Rectal smooth muscle tissue (tissue), 1 donor: ENCODE results near the gene TMEM184B.

Experiments
- H3K27ac ChIP-seq: one replicate; pipeline ENCODE4 v1.7.0; 2013; ENCODE audit warnings: low read depth, low read length, inconsistent platforms
- H3K27me3 ChIP-seq: one replicate; pipeline ENCODE4 v1.7.0; 2013; ENCODE audit warnings: low read length; ENCODE audit not compliant: control insufficient read depth, insufficient read depth
- H3K36me3 ChIP-seq: one replicate; pipeline ENCODE4 v1.7.0; 2013; ENCODE audit warnings: low read length; ENCODE audit not compliant: control insufficient read depth, insufficient read depth
- H3K4me1 ChIP-seq: one replicate; pipeline ENCODE4 v1.7.0; 2013; ENCODE audit warnings: low read length; ENCODE audit not compliant: control insufficient read depth, insufficient read depth
- H3K4me3 ChIP-seq: one replicate; pipeline ENCODE4 v1.7.0; 2013; ENCODE audit warnings: low read length
- H3K9ac ChIP-seq: one replicate; pipeline ENCODE4 v1.7.0; 2013; ENCODE audit warnings: low read length

Gene TMEM184B

GRCh38 chr22:38285018-38285417 lies 12.2 kb upstream of the TMEM184B start:
- Histone ChIP-seq H3K4me1 (peaks cover 17% of the 10 kb centered on the region), H3K9ac (no peak overlapping the region), H3K27me3 (no peaks in the 10 kb centered on the region), H3K27ac (no peak overlapping the region), H3K36me3 (no peaks in the 10 kb centered on the region), H3K4me3 (no peak overlapping the region)

- no peaks in the 10 kb centered on the region for H3K27me3 ChIP-seq
- peak overlapping the region; percentile 77 for H3K27ac ChIP-seq
- H3K4me1 ChIP-seq, result peaks cover 17% of the 10 kb centered on the region
- no peak overlapping the region for H3K9ac ChIP-seq
- no peaks in the 10 kb centered on the region for H3K36me3 ChIP-seq
- no peak overlapping the region for H3K4me3 ChIP-seq
These were observed 11.2 kb upstream of the TMEM184B start for GRCh38 chr22:38284042-38284402.

- Histone ChIP-seq H3K27me3 (no peaks in the 10 kb centered on the region), H3K4me1 (peaks cover 17% of the 10 kb centered on the region), H3K36me3 (no peaks in the 10 kb centered on the region), H3K9ac (no peak overlapping the region), H3K4me3 (no peak overlapping the region), H3K27ac (no peak overlapping the region)
These were observed 9.6 kb upstream of the TMEM184B start for GRCh38 chr22:38282397-38282796.

GRCh38 chr22:38276166-38276565 lies 3.4 kb upstream of the TMEM184B start:
- Histone ChIP-seq H3K4me3 (no peak overlapping the region), H3K27me3 (no peaks in the 10 kb centered on the region), H3K27ac (no peak overlapping the region), H3K36me3 (no peaks in the 10 kb centered on the region), H3K9ac (no peak overlapping the region), H3K4me1 (peaks cover 14% of the 10 kb centered on the region)

- Histone ChIP-seq H3K4me1 (peaks cover 21% of the 10 kb centered on the region), H3K4me3 (peak overlapping the region; percentile 70), H3K27me3 (no peaks in the 10 kb centered on the region), H3K36me3 (no peaks in the 10 kb centered on the region), H3K27ac (peak overlapping the region; percentile 92), H3K9ac (peak overlapping the region; percentile 66)
These were observed 471 bp upstream of the TMEM184B start for GRCh38 chr22:38273135-38273826.

- no peaks in the 10 kb centered on the region for H3K27me3 ChIP-seq
- H3K27ac ChIP-seq, result peak overlapping the region; percentile 92
- H3K9ac ChIP-seq, result peak overlapping the region; percentile 76
- peak overlapping the region; percentile 87 for H3K4me3 ChIP-seq
- peaks cover 21% of the 10 kb centered on the region for H3K4me1 ChIP-seq
- no peaks in the 10 kb centered on the region for H3K36me3 ChIP-seq
These were observed 860 bp downstream of the TMEM184B start for GRCh38 chr22:38271927-38272372.

GRCh38 chr22:38271101-38271500 lies 1.7 kb downstream of the TMEM184B start:
- H3K4me1 ChIP-seq, result peaks cover 26% of the 10 kb centered on the region
- no peak overlapping the region for H3K27ac ChIP-seq
- no peak overlapping the region for H3K9ac ChIP-seq
- H3K4me3 ChIP-seq, result no peak overlapping the region
- no peaks in the 10 kb centered on the region for H3K36me3 ChIP-seq
- no peaks in the 10 kb centered on the region for H3K27me3 ChIP-seq

GRCh38 chr22:38270091-38270992 lies 2.5 kb downstream of the TMEM184B start:
- H3K4me1 ChIP-seq, result peaks cover 28% of the 10 kb centered on the region
- no peaks in the 10 kb centered on the region for H3K27me3 ChIP-seq
- H3K9ac ChIP-seq, result no peak overlapping the region
- H3K36me3 ChIP-seq, result no peaks in the 10 kb centered on the region
- no peak overlapping the region for H3K4me3 ChIP-seq
- no peak overlapping the region for H3K27ac ChIP-seq

- Histone ChIP-seq H3K36me3 (no peaks in the 10 kb centered on the region), H3K4me1 (peaks cover 28% of the 10 kb centered on the region), H3K9ac (no peak overlapping the region), H3K27me3 (no peaks in the 10 kb centered on the region), H3K4me3 (no peak overlapping the region), H3K27ac (no peak overlapping the region)
These were observed 3.3 kb downstream of the TMEM184B start for GRCh38 chr22:38269466-38269865.

GRCh38 chr22:38267086-38267485 lies 5.7 kb downstream of the TMEM184B start:
- Histone ChIP-seq H3K4me1 (peaks cover 29% of the 10 kb centered on the region), H3K4me3 (no peak overlapping the region), H3K27ac (no peak overlapping the region), H3K27me3 (no peaks in the 10 kb centered on the region), H3K36me3 (no peaks in the 10 kb centered on the region), H3K9ac (no peak overlapping the region)

GRCh38 chr22:38266120-38266519 lies 6.7 kb downstream of the TMEM184B start:
- H3K4me1 ChIP-seq, result peaks cover 24% of the 10 kb centered on the region
- H3K36me3 ChIP-seq, result no peaks in the 10 kb centered on the region
- no peak overlapping the region for H3K9ac ChIP-seq
- no peak overlapping the region for H3K27ac ChIP-seq
- no peak overlapping the region for H3K4me3 ChIP-seq
- no peaks in the 10 kb centered on the region for H3K27me3 ChIP-seq

GRCh38 chr22:38264322-38264843 lies 8.4 kb downstream of the TMEM184B start:
- H3K27ac ChIP-seq, result no peak overlapping the region
- H3K4me3 ChIP-seq, result no peak overlapping the region
- H3K9ac ChIP-seq, result no peak overlapping the region
- no peaks in the 10 kb centered on the region for H3K36me3 ChIP-seq
- no peaks in the 10 kb centered on the region for H3K27me3 ChIP-seq
- peaks cover 27% of the 10 kb centered on the region for H3K4me1 ChIP-seq
